SJCRH30 (cell line): ENCODE data around the gene RHBDL1. TPM values are rescaled to one million over a fixed set of nuclear protein-coding genes. Genes with fewer than 3 reads are reported as not detected.

ENCODE experiments used
- DNase-seq, 2 experiments: peaks; one replicate each; pipeline ENCODE4 v3.0.0-alpha.2; 2015 to 2020
- H3K27ac ChIP-seq: fragments of 250-450 bp; sonication (Bioruptor Pico); 2 replicates; pipeline ENCODE4 v1.5.1; 2020; ENCODE audit warnings: mild to moderate bottlenecking, moderate library complexity
- H3K27me3 ChIP-seq: fragments of 250-450 bp; sonication (Bioruptor Pico); 2 replicates; pipeline ENCODE4 v1.5.1; 2020; ENCODE audit warnings: mild to moderate bottlenecking, moderate library complexity
- H3K36me3 ChIP-seq: fragments of 250-450 bp; sonication (Bioruptor Pico); 2 replicates; pipeline ENCODE4 v1.5.1; 2020; ENCODE audit warnings: mild to moderate bottlenecking, moderate library complexity
- H3K4me1 ChIP-seq: fragments of 250-450 bp; sonication (Bioruptor Pico); 2 replicates; pipeline ENCODE4 v1.5.1; 2020; ENCODE audit warnings: mild to moderate bottlenecking, moderate library complexity
- H3K4me3 ChIP-seq: fragments of 250-450 bp; sonication (Bioruptor Pico); 2 replicates; pipeline ENCODE4 v1.5.1; 2020; ENCODE audit warnings: mild to moderate bottlenecking, moderate library complexity
- H3K9me3 ChIP-seq: fragments of 250-450 bp; sonication (Bioruptor Pico); replicated peaks from 2 replicates; pipeline ENCODE4 v1.5.1; 2020; ENCODE audit warnings: mild to moderate bottlenecking, moderate library complexity
- total RNA-seq: library from RNA; depleted of rRNA; stranded (reverse); fragments of >200 nt; shearing (Covaris generic); gene quantifications from 2 replicates; pipeline ENCODE4 v1.2.3, GENCODE V29; 2014

RHBDL1 gene
- total RNA-seq, 1 experiment from 2014 or later = 2.5 TPM

DNA sequence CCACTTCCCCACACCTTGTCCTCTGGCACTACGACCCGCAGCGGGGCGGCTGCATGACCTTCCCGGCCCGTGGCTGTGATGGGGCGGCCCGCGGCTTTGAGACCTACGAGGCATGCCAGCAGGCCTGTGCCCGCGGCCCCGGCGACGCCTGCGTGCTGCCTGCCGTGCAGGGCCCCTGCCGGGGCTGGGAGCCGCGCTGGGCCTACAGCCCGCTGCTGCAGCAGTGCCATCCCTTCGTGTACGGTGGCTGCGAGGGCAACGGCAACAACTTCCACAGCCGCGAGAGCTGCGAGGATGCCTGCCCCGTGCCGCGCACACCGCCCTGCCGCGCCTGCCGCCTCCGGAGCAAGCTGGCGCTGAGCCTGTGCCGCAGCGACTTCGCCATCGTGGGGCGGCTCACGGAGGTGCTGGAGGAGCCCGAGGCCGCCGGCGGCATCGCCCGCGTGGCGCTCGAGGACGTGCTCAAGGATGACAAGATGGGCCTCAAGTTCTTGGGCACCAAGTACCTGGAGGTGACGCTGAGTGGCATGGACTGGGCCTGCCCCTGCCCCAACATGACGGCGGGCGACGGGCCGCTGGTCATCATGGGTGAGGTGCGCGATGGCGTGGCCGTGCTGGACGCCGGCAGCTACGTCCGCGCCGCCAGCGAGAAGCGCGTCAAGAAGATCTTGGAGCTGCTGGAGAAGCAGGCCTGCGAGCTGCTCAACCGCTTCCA, 42.0 kb upstream of the RHBDL1 start:
- Histone ChIP-seq H3K9me3 (no peaks in the 10 kb centered on the region), H3K4me3 (no peak overlapping the region), H3K27me3 (no peaks in the 10 kb centered on the region), H3K27ac (no peak overlapping the region), H3K4me1 (peaks cover 19% of the 10 kb centered on the region), H3K36me3 (no peaks in the 10 kb centered on the region)
- DNase-seq = no peak

DNA sequence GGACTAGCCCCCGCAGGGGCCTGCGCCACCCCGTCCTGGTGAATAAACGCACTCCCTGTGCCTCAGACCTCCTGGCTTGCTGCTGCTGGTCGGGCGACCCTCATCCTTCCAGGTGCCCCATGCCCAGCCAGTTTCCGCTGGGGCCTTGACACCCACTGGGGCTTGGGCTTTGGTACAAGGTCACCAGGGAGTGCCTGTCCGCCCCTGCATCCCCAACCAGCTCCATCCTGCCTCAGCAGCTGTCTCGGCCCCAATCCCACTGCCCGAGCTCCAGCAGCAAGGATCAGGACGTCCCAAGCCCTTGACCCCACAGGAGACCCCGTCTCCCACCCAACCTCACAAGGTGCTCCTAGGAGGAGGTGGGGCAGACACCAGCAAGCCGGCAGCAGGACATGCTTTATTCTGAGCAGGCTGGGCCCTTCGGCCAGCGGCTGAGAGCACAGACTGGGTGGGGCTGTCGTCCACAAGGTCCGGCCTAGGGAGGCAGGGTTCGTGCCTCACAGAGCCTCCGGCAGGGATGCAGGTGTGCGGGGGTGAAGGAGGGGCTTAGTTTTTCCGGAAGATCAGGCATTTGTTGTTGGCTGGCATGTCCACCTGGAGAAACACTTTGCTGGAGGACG, 41.3 kb upstream of the RHBDL1 start:
- peaks cover 16% of the 10 kb centered on the region for H3K4me1 ChIP-seq
- no peak overlapping the region for H3K27ac ChIP-seq
- no peak for DNase-seq
- no peaks in the 10 kb centered on the region for H3K27me3 ChIP-seq
- H3K36me3 ChIP-seq = no peaks in the 10 kb centered on the region
- no peaks in the 10 kb centered on the region for H3K9me3 ChIP-seq
- H3K4me3 ChIP-seq = no peak overlapping the region

DNA sequence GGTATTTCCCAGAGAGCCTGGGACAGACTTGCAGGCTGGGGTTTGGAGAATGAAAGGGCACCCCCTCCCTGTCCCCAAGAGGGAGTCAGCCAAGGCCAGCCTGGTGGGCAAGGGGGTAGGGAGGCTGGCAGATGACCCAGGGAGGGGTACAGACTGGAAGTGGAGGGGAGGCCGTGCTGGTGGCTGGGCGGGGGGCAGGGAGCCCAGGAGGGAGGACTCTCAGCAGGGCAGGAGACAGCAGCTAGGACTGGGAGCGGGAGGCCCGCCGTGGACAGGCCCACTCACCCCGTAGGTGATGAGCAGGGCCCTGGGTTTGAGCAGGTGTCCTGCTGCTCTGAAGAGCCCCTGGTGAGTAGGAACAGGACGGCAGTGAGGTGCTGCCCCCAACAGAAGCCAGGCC, 40.5 kb upstream of the RHBDL1 start:
- no peaks in the 10 kb centered on the region for H3K9me3 ChIP-seq
- no peak overlapping the region for H3K27ac ChIP-seq
- no peaks in the 10 kb centered on the region for H3K36me3 ChIP-seq
- H3K4me3 ChIP-seq = no peak overlapping the region; the same call in 1 of the 2 replicates
- no peak for DNase-seq
- H3K27me3 ChIP-seq = no peaks in the 10 kb centered on the region
- H3K4me1 ChIP-seq = peaks cover 12% of the 10 kb centered on the region; the same call in 1 of the 2 replicates

GRCh38 chr16:635573-636205, 39.8 kb upstream of the RHBDL1 start:
- H3K27ac ChIP-seq = peak overlapping the region; percentile 53
- no peak for DNase-seq

DNA sequence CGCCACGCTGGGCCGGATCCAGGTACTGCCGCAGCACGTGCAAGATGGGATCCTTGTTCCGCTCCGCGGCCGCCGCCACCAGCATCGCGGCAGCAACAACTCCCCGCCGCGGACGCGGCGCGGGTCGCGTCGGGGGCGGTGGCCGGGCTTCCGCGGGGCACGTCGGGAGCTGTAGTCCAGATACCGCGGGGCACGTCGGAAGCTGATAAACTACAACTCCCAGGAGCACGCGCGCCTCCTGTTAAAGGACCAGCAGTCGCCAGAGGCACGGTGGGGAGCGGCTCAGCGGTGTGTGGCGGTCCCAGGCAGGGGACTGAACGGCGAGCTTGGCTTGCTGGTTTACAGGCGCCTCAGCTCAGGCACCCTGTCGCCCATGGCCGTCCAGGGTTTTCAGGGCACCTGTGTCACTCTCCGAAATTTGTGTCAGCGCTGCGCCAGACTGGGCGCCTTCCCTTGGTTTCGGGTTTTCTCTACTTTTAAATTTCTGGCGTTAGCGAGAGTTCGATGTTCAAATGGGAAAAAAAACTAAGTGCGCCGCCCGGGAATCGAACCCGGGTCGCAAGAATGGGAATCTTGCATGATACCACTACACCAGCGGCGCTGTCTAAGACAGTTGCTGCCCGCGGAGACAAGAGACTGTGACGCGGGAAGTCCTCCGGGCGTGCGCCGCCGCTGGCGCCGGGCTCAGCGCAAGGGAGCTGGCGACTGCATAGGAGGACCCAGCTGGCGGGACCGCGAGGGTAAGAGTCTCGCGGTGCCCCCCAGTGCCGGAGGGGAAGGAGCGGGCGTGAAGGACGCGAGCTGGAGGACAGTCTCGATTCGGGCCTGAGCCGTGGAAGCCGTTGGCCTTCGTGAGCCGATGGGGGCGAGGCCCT, 39.0 kb upstream of the RHBDL1 start, which contains the start of gene METTL26:
METTL26 (minus strand) TSS at position 100 of the 875 bp plus-strand sequence; CDS start at position 85, 15 bp downstream.
- peak within 1 kb of the TSS; percentile 85 for H3K4me3 ChIP-seq
- H3K36me3 ChIP-seq = no peaks in the 10 kb centered on the region
- H3K4me1 ChIP-seq = 0 out of 2 replicates have a peak, but pooled peaks cover 4% of the 10 kb centered on the region
- DNase-seq = peak; percentile 96
- H3K27ac ChIP-seq = peak within 1 kb of the TSS; percentile 53
- no peaks in the 10 kb centered on the region for H3K9me3 ChIP-seq
- H3K27me3 ChIP-seq = no peaks in the 10 kb centered on the region

More at GRCh38 chr16:635573-636205, 39.8 kb upstream of the RHBDL1 start:
- H3K27me3 ChIP-seq = no peaks in the 10 kb centered on the region
- peaks cover 9% of the 10 kb centered on the region; the same call in 1 of the 2 replicates for H3K4me1 ChIP-seq
- no peaks in the 10 kb centered on the region for H3K36me3 ChIP-seq
- no peaks in the 10 kb centered on the region for H3K9me3 ChIP-seq
- H3K4me3 ChIP-seq = peak overlapping the region; percentile 85

- Histone ChIP-seq H3K27ac (peak overlapping the region; percentile 53; the same call in 1 of the 2 replicates), H3K4me3 (peak overlapping the region; percentile 85), H3K27me3 (no peaks in the 10 kb centered on the region), H3K36me3 (no peaks in the 10 kb centered on the region), H3K9me3 (no peaks in the 10 kb centered on the region), H3K4me1 (0 out of 2 replicates have a peak, but pooled peaks cover 4% of the 10 kb centered on the region)
- peak; percentile 93 to 95 for DNase-seq
These were observed 38.1 kb upstream of the RHBDL1 start for GRCh38 chr16:637081-638018.

DNA sequence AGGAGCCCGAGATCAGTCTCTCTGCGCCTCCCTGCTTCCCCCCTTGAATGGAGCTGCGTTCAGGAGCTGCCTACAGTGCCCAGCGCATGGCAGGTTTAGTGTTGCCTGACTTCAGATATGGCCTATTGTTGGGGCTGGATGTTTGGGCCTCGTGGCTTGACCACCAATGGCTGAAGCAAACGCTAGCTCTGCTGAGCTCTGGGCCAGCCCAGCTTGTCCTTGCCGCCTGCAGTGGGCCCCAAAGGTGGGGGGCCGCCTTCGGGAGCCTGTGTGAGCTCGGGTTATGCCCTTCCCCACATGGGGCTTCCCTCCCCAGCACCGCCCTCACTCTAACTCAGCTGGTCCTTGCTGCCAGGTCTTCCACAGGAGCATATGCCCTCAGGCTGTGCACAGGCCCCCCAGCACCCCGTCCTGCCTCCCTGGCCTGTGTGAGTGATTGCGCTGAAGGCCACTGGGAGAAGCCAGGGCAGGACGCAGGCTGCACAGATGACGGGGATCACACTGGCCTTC, 37.4 kb upstream of the RHBDL1 start:
- DNase-seq = peak in 1 of 2 experiments; percentile 39
- Histone ChIP-seq H3K36me3 (no peaks in the 10 kb centered on the region), H3K4me3 (peak overlapping the region; percentile 65), H3K27me3 (0 out of 2 replicates have a peak, but pooled peaks cover 5% of the 10 kb centered on the region), H3K9me3 (no peaks in the 10 kb centered on the region), H3K27ac (no peak overlapping the region), H3K4me1 (0 out of 2 replicates have a peak, but pooled peaks cover 4% of the 10 kb centered on the region)

GRCh38 chr16:638836-639235, 36.6 kb upstream of the RHBDL1 start:
- Histone ChIP-seq H3K4me3 (no peak overlapping the region), H3K27ac (no peak overlapping the region), H3K4me1 (0 out of 2 replicates have a peak, but pooled peaks cover 4% of the 10 kb centered on the region), H3K36me3 (no peaks in the 10 kb centered on the region), H3K27me3 (0 out of 2 replicates have a peak, but pooled peaks cover 5% of the 10 kb centered on the region), H3K9me3 (no peaks in the 10 kb centered on the region)
- no peak for DNase-seq

DNA sequence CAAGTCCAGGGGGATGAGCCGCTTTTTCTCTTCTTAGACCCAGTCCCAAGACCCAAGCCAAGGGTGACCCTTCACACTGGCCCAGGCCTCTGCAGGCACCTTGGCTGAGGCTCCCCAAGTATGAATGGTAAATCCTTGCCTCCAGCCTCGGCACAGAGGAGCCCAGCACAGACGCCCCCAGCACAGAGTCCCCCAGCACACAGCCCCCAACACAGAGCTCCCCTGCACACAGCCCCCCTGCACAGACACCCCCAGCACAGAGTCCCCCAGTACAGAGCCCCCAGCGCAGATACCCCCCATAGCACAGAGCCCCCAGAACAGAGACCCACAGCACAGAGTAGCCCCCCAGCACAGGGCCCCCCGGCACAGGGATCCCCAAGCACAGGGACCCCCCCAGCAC, 34.9 kb upstream of the RHBDL1 start:
- no peak overlapping the region for H3K4me3 ChIP-seq
- no peaks in the 10 kb centered on the region for H3K9me3 ChIP-seq
- 0 out of 2 replicates have a peak, but pooled peaks cover 4% of the 10 kb centered on the region for H3K4me1 ChIP-seq

GRCh38 chr16:641326-642188, 33.9 kb upstream of the RHBDL1 start, which contains the start of gene MCRIP2:
TSS of gene MCRIP2 (plus strand) at chr16:641828. CDS start at chr16:641992, 164 bp downstream.
- H3K4me3 ChIP-seq = peak within 1 kb of the TSS; percentile 64
- H3K27ac ChIP-seq = no peak within 1 kb of the TSS
- peak; percentile 77 to 78 for DNase-seq
- no peaks in the 10 kb centered on the region for H3K36me3 ChIP-seq
- H3K4me1 ChIP-seq = 0 out of 2 replicates have a peak, but pooled peaks cover 4% of the 10 kb centered on the region
- no peaks in the 10 kb centered on the region for H3K9me3 ChIP-seq
- H3K27me3 ChIP-seq = 0 out of 2 replicates have a peak, but pooled peaks cover 5% of the 10 kb centered on the region

More for the DNA sequence above, 34.9 kb upstream of the RHBDL1 start:
- no peaks in the 10 kb centered on the region for H3K36me3 ChIP-seq
- H3K27me3 ChIP-seq = 0 out of 2 replicates have a peak, but pooled peaks cover 5% of the 10 kb centered on the region
- no peak for DNase-seq
- no peak overlapping the region for H3K27ac ChIP-seq

- no peaks in the 10 kb centered on the region for H3K9me3 ChIP-seq
- no peak for DNase-seq
- no peaks in the 10 kb centered on the region for H3K36me3 ChIP-seq
- 0 out of 2 replicates have a peak, but pooled peaks cover 5% of the 10 kb centered on the region for H3K27me3 ChIP-seq
- 0 out of 2 replicates have a peak, but pooled peaks cover 4% of the 10 kb centered on the region for H3K4me1 ChIP-seq
- H3K4me3 ChIP-seq = peak overlapping the region; percentile 64
- no peak overlapping the region for H3K27ac ChIP-seq
These were observed 33.1 kb upstream of the RHBDL1 start for GRCh38 chr16:642189-643049.
